GM12878 (cell line): ENCODE data around the gene COX4I2. TPM values are rescaled to one million over a fixed set of nuclear protein-coding genes. Genes with fewer than 3 reads are reported as not detected.

ENCODE experiments used
- CREM ChIP-seq: IDR thresholded peaks from 2 replicates; pipeline ENCODE4 v1.6.1; 2014; ENCODE audit warnings: antibody characterized with exemption, low read depth
- HDAC2 ChIP-seq: fragments of 200-600 bp; sonication (generic); IDR thresholded peaks from 2 replicates; pipeline ENCODE4 v1.6.1; 2017
- JUNB ChIP-seq: IDR thresholded peaks from 2 replicates; pipeline ENCODE4 v1.6.1; 2016; ENCODE audit warnings: antibody characterized with exemption, mild to moderate bottlenecking
- POLR2AphosphoS2 ChIP-seq: IDR thresholded peaks from 2 replicates; pipeline ENCODE4 v1.6.1; 2011; ENCODE audit warnings: low read depth, mild to moderate bottlenecking, low read length, improper control_type of control experiment, moderate library complexity
- SMC3 ChIP-seq: IDR thresholded peaks from 2 replicates; pipeline ENCODE4 v1.6.1; 2011; ENCODE audit warnings: low read length, improper control_type of control experiment, borderline replicate concordance
- TBL1XR1 ChIP-seq: IDR thresholded peaks from 2 replicates; pipeline ENCODE4 v1.6.1; 2012; ENCODE audit warnings: low read depth, low read length, improper control_type of control experiment
- TCF7 ChIP-seq: IDR thresholded peaks from 2 replicates; pipeline ENCODE4 v1.6.1; 2014; ENCODE audit warnings: antibody characterized with exemption, borderline replicate concordance
- ZNF622 ChIP-seq: fragments of 450-650 bp; IDR thresholded peaks from 2 replicates; pipeline ENCODE4 v1.6.1; 2017; ENCODE audit warnings: mild to moderate bottlenecking, inconsistent platforms
- polyA plus RNA-seq, 11 experiments: library from polyadenylated mRNA; depleted of rRNA in 4 of 11; unstranded in 6 of 11; stranded (reverse) in 5 of 11; fragments of >200 nt; fragmentation: Nextera tagmentation in 4 of 11; fragmentation: Illumina TruSeq in 1 of 11; extraction: Ambion mirVana in 4 of 11; extraction: Trizol in 1 of 11; gene quantifications; 1 replicate in 1 of 11; 2 replicates in 10 of 11; pipeline versions ENCODE4 v1.2.1 to v1.2.3, GENCODE V29; 2011 to 2016; ENCODE audit warnings: inconsistent platforms in 2 of 11, missing spikeins in 2 of 11, low read depth in 1 of 11
- total RNA-seq, 4 experiments: library from RNA; depleted of rRNA in 3 of 4; stranded (reverse); fragments of >200 nt in 3 of 4; fragmentation: Illumina TruSeq in 1 of 4; extraction: Trizol in 1 of 4; gene quantifications; 2 replicates each; pipeline versions ENCODE4 v1.2.1 to v1.2.3, GENCODE V29; 2013 to 2021
- TF ChIP-seq, protein P1 (sequence below): fragments of 450-650 bp; formaldehyde crosslinking; IDR thresholded peaks from 2 replicates; pipeline ENCODE4 v1.4.0; 2022; ENCODE audit warnings: mild to moderate bottlenecking, moderate library complexity
- TF ChIP-seq, protein P2 (sequence below): IDR thresholded peaks from 2 replicates; pipeline ENCODE4 v1.6.1; 2012; ENCODE audit warnings: low read depth, low read length, improper control_type of control experiment
- TF ChIP-seq, protein P3 (sequence below): IDR thresholded peaks from 2 replicates; pipeline ENCODE4 v1.6.1; 2012; ENCODE audit warnings: low read depth, low read length, improper control_type of control experiment

COX4I2 gene
- total and polyA plus RNA-seq, 10 of the 15 experiments (the other 5 are each of a cell fraction or from before 2014, with no cell fraction given), result not detected

DNA sequence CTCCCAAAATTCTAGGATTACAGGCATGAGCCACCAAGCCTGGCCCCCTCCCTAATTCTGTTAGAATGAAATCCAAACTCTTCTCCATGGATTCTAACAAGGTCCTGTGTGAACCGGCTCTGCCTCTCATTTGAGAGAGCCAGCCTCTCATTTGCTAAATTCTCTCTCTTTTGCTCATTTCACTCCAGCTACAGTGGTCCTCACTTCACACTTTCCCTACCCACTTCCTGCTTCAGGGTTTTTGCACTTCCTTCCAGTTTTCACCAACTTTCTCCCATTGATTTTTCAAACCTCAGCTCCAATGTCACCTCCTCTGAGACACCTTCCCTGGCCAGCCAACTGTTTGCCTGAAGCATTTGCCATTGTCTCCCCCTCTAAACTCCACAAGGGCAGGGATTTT is 5.1 kb downstream of the COX4I2 start (continued):
- TF ChIP-seq, protein P1, sequence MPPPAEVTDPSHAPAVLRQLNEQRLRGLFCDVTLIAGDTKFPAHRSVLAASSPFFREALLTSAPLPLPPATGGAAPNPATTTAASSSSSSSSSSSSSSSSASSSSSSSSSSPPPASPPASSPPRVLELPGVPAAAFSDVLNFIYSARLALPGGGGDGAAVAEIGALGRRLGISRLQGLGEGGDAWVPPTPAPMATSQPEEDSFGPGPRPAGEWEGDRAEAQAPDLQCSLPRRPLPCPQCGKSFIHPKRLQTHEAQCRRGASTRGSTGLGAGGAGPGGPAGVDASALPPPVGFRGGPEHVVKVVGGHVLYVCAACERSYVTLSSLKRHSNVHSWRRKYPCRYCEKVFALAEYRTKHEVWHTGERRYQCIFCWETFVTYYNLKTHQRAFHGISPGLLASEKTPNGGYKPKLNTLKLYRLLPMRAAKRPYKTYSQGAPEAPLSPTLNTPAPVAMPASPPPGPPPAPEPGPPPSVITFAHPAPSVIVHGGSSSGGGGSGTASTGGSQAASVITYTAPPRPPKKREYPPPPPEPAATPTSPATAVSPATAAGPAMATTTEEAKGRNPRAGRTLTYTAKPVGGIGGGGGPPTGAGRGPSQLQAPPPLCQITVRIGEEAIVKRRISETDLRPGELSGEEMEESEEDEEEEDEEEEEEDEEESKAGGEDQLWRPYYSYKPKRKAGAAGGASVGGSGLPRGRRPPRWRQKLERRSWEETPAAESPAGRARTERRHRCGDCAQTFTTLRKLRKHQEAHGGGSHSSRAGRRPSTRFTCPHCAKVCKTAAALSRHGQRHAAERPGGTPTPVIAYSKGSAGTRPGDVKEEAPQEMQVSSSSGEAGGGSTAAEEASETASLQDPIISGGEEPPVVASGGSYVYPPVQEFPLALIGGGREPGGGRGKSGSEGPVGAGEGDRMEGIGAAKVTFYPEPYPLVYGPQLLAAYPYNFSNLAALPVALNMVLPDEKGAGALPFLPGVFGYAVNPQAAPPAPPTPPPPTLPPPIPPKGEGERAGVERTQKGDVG (CRISPR knock-in tag), result no peak
- TF ChIP-seq TBL1XR1, result no peak
- TF ChIP-seq POLR2AphosphoS2, result no peak
- TF ChIP-seq HDAC2, result no peak
- no peak for TF ChIP-seq TCF7
- no peak for TF ChIP-seq ZNF622
- no peak for TF ChIP-seq SMC3
- TF ChIP-seq JUNB, result no peak
- TF ChIP-seq, protein P2, sequence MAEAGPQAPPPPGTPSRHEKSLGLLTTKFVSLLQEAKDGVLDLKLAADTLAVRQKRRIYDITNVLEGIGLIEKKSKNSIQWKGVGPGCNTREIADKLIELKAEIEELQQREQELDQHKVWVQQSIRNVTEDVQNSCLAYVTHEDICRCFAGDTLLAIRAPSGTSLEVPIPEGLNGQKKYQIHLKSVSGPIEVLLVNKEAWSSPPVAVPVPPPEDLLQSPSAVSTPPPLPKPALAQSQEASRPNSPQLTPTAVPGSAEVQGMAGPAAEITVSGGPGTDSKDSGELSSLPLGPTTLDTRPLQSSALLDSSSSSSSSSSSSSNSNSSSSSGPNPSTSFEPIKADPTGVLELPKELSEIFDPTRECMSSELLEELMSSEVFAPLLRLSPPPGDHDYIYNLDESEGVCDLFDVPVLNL, result no peak
- TF ChIP-seq, protein P3, sequence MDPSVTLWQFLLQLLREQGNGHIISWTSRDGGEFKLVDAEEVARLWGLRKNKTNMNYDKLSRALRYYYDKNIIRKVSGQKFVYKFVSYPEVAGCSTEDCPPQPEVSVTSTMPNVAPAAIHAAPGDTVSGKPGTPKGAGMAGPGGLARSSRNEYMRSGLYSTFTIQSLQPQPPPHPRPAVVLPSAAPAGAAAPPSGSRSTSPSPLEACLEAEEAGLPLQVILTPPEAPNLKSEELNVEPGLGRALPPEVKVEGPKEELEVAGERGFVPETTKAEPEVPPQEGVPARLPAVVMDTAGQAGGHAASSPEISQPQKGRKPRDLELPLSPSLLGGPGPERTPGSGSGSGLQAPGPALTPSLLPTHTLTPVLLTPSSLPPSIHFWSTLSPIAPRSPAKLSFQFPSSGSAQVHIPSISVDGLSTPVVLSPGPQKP, result no peak
- no peak for TF ChIP-seq CREM
